Left ventricle myocardium inferior (tissue), 1 donor: ENCODE results near the gene GRID1. TPM values are rescaled to one million over a fixed set of nuclear protein-coding genes. Genes with fewer than 3 reads are reported as not detected.

Experiments
- DNase-seq: peaks from one replicate; pipeline ENCODE4 v3.0.0-alpha.2; 2020
- H3K27ac ChIP-seq: fragments of 200-600 bp; replicated peaks from 2 replicates; pipeline ENCODE4 v1.8.0; 2021
- H3K27me3 ChIP-seq: fragments of 200-600 bp; 2 replicates; pipeline ENCODE4 v1.8.0; 2021; ENCODE audit warnings: low read depth
- H3K36me3 ChIP-seq: fragments of 200-600 bp; 2 replicates; pipeline ENCODE4 v1.8.0; 2021
- H3K4me1 ChIP-seq: fragments of 200-600 bp; 2 replicates; pipeline ENCODE4 v1.8.0; 2021
- H3K4me3 ChIP-seq: fragments of 200-600 bp; 2 replicates; pipeline ENCODE4 v1.8.0; 2021; ENCODE audit warnings: mild to moderate bottlenecking, moderate library complexity
- H3K9me3 ChIP-seq: fragments of 200-600 bp; replicated peaks from 2 replicates; pipeline ENCODE4 v1.8.0; 2021
- intact Hi-C: fragments of 100-400 bp; cut with micrococcal nuclease; formaldehyde crosslinking; loops from one replicate; pipeline ENCODE4 v1.11.0; 2022
- total RNA-seq: library from RNA; stranded (reverse); fragmentation: NEBNext Ultra II Directional; extraction: Animal tissue kit (Norgen Biotek cat#: 25700); gene quantifications from one replicate; pipeline ENCODE4 v1.2.1, GENCODE V29; 2021
- TF ChIP-seq, protein P1 (sequence below): fragments of 200-600 bp; IDR thresholded peaks from 2 replicates; pipeline ENCODE4 v1.8.0; 2021; ENCODE audit warnings: antibody characterized with exemption, mild to moderate bottlenecking, borderline replicate concordance
- donor health status: DM: no; HTN: yes; CAD: no; lungs with severe emphysema.

Gene GRID1
- total RNA-seq, 1 donor from 2014 or later: 1.6 TPM

DNA sequence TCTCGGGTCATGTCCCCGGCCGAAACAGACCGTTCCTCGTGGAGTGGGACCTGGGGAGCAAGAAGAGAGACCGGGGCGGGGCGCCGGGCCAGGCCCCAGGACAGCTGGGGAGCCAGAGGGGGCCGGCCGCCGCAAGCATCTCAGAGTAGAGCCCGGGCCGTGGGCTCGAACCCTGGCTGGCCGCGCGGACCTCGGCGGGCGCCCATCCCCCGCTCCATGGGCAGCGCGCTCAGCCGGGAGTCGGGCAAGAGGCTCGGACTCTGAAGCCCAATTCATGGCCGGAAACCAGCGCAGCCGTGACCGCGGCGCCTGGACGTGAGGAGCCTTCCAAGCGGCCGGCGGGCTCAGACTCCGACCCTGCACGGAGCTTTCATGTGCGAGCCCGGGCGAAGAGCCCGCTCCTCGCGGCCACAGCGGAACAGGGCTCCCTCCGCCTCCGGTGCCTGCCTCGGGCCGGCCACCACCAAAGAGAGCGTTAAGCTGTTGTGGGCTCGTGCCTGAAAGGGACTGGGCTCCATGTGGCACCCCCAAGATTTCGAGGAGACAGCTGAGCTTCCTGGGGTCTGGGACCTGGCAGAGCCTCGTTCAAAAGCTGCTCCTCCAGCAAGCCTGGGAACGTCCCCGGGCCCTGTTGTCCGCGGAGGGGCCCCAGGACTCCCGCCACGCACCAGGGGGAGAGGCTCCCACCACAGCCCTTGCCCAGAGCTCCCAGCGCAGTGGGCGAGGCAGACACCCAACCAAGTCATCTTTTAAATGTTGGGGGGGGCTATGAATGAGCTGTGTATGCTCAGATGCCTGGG lies 757 bp upstream of the GRID1 start:
- Histone ChIP-seq H3K9me3 (no peaks in the 10 kb centered on the region), H3K4me3 (peak overlapping the region; percentile 72), H3K27ac (no peak overlapping the region), H3K27me3 (peaks cover 97% of the 10 kb centered on the region), H3K36me3 (no peaks in the 10 kb centered on the region), H3K4me1 (peaks cover 38% of the 10 kb centered on the region)
- TF ChIP-seq, protein P1, sequence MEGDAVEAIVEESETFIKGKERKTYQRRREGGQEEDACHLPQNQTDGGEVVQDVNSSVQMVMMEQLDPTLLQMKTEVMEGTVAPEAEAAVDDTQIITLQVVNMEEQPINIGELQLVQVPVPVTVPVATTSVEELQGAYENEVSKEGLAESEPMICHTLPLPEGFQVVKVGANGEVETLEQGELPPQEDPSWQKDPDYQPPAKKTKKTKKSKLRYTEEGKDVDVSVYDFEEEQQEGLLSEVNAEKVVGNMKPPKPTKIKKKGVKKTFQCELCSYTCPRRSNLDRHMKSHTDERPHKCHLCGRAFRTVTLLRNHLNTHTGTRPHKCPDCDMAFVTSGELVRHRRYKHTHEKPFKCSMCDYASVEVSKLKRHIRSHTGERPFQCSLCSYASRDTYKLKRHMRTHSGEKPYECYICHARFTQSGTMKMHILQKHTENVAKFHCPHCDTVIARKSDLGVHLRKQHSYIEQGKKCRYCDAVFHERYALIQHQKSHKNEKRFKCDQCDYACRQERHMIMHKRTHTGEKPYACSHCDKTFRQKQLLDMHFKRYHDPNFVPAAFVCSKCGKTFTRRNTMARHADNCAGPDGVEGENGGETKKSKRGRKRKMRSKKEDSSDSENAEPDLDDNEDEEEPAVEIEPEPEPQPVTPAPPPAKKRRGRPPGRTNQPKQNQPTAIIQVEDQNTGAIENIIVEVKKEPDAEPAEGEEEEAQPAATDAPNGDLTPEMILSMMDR: no peak
- no peak for DNase-seq
- intact Hi-C loops: no loop called here

DNA sequence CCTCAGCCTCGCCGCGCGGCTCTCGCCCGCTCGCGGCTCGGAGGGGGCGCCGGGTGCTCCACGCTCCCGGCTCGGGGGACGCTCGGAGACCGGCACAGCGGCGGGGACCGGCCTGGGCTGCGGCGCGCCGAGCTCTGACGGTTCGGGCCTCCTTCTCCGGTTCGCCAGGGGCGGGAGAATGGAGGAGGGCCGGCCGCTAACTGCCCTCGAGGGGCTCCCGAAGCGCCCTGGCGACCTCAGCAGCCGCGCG lies 232 bp upstream of the GRID1 start:
- no peaks in the 10 kb centered on the region for H3K9me3 ChIP-seq
- H3K4me1 ChIP-seq: peaks cover 42% of the 10 kb centered on the region
- intact Hi-C loops: no loop called here
- peak overlapping the region; percentile 72 for H3K4me3 ChIP-seq
- H3K27me3 ChIP-seq: peaks cover 94% of the 10 kb centered on the region
- DNase-seq: no peak
- TF ChIP-seq, protein P1: no peak
- H3K27ac ChIP-seq: no peak overlapping the region
- H3K36me3 ChIP-seq: no peaks in the 10 kb centered on the region

DNA sequence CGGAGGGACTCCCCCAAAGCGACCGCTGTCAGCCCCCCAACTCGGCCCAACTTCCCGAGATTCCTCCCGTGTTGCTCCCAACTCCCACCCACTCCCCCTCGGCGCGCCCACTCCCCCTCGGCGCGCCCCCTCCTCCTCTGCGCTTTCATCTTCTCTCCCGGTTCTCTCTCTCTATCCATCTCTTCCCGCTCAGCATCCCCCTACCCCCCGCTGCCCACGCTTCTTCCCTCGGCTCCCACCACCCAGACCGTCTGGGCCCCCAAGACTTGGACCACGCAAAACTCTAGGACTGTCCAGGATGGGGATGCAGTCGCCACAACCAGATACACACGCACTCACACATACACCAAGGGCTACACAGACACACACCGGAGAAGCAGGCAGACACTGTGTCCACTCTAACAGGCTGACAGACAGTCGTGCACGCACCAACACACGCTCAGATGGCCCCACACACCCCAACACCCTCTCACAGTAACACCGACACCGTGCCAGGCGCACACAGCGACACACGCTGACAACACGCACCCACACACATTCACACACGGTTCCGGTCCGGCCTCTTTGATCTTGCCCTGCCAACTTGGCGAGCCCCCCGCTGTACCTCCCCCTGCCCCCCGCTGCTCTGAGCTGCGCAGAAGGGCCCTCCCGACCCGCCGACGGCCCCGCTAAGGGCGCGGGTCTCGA lies 1.1 kb downstream of the GRID1 start:
- Histone ChIP-seq H3K4me3 (peak overlapping the region; percentile 72), H3K4me1 (peaks cover 55% of the 10 kb centered on the region), H3K27ac (no peak overlapping the region), H3K36me3 (no peaks in the 10 kb centered on the region), H3K9me3 (no peaks in the 10 kb centered on the region), H3K27me3 (peaks cover 82% of the 10 kb centered on the region)
- TF ChIP-seq, protein P1: no peak
- DNase-seq: no peak
- intact Hi-C loops: no loop called here

DNA sequence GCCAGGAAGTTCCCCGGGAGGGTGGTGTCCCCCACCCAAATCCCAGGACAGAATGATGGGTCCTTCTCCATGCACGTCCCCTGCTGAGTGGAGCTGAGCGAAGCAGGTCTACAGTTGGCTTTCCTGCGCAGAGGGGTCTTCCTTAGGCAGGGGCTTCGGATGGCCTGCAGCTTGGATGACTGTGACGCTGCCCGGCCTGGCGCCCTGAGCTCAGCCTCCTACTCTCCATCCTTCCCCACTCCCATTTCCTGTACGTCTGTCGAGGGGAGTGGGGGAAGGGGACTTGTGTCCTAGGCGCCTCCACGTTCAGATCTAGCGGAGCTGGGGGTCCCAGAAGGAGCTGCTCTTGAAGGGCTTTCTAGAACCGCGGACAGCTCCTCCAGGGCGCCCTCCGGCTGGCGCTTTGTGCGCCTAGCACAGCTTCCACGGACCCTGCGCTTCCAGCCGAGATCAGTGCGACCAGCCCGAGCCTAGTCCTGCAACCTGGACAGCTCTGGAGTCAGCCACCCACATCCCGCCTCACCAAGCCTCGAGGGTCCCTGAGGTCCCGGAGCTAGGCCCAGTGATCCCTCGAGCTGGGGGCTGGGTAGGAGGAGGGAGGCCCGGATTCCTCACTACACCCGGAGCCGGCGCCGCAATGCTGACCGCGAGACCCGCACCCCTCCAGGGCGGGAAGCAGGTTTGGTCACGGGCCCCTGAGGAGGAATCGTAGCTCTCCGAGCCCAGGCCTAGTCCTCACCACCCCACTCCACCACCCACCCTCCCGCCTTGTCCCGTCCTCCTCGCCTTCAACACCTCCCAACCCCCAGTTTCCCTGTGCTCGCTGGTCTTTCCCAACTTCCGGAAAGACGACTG lies 1.9 kb downstream of the GRID1 start:
- DNase-seq: no peak
- Histone ChIP-seq H3K36me3 (no peaks in the 10 kb centered on the region), H3K27ac (no peak overlapping the region), H3K27me3 (peaks cover 74% of the 10 kb centered on the region), H3K4me1 (peaks cover 57% of the 10 kb centered on the region), H3K4me3 (peak overlapping the region; percentile 72), H3K9me3 (no peaks in the 10 kb centered on the region)
- TF ChIP-seq, protein P1: no peak
- intact Hi-C loops: no loop called here

DNA sequence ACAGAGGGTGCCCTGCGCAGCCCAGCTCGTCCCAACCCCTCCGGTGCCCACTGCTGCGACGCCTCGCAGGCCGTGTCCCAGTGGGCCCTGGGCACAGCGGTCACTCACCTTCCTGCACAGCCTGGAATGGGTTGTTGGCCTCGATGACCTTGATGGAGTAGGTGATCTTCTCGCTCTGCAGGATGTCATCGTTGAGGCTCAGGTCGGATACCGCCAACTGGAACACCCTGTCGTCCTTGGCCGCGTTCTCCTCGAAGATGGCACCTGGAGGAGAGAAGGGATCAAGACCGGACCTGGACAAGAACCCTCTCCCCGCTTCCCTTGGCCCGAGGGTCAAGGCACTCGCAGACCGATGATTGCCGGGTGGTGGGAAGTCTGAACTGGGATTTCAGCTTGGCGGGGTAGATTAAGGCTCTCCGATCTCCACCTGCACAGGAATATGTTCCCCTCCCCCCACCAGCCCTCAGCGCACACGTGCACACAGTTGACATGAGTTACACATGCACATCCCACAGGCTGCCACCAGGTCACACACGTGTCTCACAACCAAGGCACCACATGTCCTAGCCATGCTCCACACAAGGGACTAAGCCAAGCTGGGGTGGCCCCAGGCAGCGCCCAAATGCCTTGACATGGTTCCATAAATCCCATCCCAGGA lies 2.6 kb downstream of the GRID1 start:
- Histone ChIP-seq H3K36me3 (no peaks in the 10 kb centered on the region), H3K4me3 (no peak overlapping the region), H3K27me3 (peaks cover 67% of the 10 kb centered on the region), H3K27ac (no peak overlapping the region), H3K9me3 (no peaks in the 10 kb centered on the region), H3K4me1 (peaks cover 57% of the 10 kb centered on the region)
- DNase-seq: no peak
- intact Hi-C loops: no loop called here
- TF ChIP-seq, protein P1: no peak
